ENCODE results near the gene AASS.

- TF ChIP-seq POLR2A (IDR thresholded peaks at IDR 0.05) (no peak), CTCF (IDR thresholded peaks at IDR 0.05) (no peak)
Observed at GRCh38 chr7:122103064-122103463, 41.0 kb downstream of the AASS start.

Measured in adrenal gland (tissue), 5 donors.